ENCODE data around the gene CCR3.
A peak's percentile ranks its signal among the peaks of the same experiment; 100 is the strongest.
"Not testable (repeated sequence)": the region's sequence is repeated elsewhere in the genome, so short reads cannot be mapped to it uniquely, and the experiment has no call there.

CCR3 gene

DNA sequence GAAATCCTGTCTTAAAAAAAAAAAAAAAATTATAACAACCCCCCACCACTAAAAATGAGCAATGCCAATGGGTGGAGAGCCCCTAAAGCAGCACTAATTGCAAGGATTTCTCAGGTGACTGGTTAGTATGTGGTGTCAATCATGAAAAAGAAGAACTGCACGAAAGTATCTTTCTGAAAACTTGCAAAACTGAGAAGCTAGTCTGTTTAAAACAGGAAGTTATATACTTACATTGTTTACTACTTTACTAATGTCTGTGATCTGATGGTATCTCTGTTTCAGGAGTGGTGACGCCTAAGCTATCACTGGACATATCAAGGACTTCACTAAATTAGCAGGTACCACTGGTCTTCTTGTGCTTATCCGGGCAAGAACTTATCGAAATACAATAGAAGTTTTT lies at the start of gene CCR3:
TSS of gene CCR3 (plus strand) at position 341 of the 400 bp plus-strand sequence. CDS start 22,699 bp downstream, outside the sequence.
- DNase-seq, result peak; percentile 2 to 10

DNA sequence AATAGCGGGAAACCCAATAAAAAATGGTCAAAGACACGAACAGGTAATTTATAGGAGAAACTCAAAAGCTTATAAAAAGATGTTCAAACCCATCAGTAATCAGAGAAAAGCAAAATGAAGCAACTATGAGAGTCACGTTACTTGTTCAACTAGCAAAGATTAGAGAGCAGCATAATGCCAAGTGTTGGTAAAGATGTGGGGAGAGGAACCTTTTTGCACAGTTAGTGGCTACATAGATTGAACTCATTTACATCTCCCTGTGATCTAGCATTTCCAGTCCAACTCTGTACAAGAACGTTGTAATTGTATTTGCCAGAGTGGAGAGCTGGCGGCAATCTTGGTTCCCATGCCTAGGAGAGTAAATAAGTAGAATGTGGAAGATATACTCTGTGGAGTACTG lies 49.3 kb upstream of the CCR3 start:
- no peak for DNase-seq

DNA sequence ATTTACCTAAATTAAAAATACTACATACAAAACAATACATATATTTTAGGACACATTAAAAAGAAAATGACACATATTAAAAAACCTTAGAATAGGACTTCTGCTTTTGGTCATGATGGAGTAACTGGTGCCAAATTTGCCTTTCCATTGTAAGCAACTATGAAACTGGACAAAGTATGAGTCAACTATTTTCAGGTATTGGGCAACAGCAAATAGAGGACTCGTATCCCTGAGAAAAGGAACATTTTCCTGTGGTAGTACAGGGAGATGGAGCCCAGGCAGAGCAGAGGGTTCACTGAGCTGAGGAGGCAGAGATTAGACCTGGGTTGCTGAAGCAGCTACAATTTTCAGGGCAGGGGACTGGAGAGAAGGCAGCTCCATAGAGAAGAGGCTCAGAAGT lies 48.8 kb upstream of the CCR3 start:
- no peak for DNase-seq

DNA sequence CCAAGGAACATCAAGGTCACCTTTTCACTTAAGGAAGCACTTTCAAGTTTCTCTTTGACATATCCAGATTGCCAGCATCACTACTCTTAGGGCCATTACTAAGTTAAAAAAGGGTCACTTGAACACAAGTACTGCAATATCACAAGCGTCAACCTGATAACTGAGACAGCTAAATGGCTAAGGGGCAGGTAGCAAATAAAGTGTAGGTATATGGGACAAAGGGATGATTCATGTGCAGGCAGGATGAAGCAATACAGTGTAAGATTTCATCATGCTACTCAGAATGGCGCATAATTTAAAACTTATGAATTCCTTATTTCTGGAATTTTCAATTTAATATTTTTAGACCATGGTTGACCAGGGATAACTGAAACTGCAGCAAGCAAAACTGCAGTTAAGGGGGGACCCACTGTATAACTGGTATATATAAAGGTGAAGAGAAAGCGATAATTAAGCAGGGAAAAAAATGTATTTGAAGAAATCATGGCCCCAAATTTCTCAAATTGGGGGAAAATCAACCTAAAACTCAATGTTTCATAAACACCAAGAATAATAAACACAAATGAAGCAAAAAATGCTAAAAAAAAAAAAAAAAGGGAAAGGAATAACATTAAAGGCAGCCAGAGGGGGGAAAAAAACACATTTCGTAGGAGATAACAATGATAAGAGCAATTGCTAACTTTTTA lies 47.2 kb upstream of the CCR3 start:
- no peak for DNase-seq

DNA sequence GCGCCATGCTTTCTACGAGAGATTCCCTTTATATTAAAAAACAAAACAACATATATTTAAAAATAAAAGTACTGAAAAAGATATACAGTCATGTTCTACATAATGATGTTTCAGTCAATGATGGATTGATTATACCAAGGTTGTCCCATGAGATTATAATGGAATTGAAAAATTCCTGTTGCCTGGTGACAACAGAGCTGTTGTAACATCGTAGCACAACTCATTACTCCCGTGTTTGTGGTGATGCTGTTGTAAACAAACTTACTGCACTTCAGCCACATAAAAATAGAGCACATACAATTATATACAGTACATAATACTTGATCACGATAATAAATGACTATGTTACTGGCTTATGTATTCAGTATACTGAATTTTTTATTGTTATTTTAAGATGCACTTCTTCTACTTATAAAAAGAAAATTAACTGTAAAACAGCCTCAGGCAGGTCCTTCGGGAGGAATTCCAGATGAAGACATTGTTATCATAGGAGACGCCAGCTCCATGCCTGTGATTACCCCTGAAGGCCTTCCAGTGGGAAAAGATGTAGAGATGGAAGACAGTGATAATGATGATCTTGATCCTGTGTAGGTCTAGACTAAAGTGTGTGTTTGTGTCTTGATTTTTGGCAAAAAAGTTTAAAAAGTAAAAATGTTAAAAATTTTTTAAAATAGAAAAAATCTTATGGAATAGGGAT lies 45.9 kb upstream of the CCR3 start:
- DNase-seq, result no peak

DNA sequence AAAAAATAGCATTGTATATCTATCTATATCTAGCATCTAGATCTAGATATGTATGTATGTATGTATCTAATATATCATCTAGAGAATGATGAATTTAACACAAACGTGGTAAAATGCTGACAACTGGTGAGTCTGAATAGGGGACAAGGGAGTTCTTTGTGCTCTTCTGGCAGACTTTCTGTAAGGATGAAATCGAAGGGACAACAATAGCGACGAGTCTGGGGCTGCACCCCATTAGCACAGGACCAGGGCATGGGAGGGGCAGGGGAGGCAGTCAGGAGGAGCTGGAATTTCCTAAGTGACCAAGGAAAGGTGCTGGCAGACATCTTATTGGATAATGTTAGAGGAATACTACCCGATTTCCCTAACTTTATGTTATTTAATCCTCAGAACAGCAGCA lies 42.0 kb upstream of the CCR3 start:
- DNase-seq, result no peak

DNA sequence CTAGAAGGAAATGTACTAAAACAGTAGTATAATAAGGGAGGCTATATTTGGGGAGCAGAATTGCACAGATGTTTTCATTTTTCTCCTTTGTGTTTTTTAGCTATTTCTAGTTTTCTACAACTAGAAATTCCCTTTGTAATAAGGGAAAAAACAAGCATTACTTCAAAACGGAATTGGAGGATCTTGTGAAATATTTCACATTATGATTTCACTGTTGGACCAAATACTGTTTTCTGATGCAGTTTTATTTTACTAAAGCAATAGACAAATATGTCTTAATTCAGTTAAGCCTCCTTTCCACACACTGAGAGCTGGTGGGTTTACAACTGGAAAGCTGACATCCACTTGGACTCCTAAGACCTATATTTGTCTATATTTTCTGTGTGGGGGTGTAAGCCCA lies 41.5 kb upstream of the CCR3 start:
- DNase-seq, result no peak

DNA sequence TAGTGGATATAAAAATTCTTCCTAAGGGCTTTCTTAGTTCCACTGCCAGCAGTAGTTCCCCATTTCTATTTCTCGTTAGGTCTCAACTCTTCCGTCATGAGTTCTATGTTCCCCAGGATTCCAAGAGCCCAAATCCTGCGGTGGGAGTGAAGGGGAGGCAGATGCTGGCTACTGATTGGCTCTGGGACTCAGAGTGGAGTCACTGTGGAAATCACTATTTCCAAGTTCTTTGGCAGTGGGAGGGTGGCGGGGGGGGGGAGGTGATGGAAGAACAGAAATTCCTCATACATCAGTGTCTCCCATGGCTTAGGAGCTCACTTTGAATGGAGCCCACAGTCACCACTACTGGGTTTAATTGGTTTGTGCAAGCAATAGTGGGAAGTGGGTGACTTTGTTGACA lies 39.7 kb upstream of the CCR3 start:
- DNase-seq, result no peak

DNA sequence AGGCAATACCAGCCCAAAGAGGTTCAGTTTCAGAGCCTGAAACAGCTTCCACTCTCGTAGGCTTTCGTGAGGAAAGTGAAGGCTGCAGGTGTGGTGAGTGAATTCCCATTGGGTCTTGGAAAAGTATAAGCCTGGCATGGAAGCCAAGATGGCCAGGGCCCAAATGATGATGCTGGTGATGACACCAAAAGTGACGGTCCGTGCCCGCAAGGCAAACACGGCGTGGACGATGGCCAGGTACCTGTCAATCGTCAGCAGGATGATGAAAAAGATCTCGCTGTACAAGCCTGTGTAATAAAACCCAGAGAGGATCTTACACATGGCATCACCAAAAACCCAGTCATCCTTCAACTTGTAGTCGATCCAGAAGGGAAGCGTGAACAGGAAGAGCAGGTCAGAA lies 38.6 kb upstream of the CCR3 start:
- DNase-seq, result no peak

DNA sequence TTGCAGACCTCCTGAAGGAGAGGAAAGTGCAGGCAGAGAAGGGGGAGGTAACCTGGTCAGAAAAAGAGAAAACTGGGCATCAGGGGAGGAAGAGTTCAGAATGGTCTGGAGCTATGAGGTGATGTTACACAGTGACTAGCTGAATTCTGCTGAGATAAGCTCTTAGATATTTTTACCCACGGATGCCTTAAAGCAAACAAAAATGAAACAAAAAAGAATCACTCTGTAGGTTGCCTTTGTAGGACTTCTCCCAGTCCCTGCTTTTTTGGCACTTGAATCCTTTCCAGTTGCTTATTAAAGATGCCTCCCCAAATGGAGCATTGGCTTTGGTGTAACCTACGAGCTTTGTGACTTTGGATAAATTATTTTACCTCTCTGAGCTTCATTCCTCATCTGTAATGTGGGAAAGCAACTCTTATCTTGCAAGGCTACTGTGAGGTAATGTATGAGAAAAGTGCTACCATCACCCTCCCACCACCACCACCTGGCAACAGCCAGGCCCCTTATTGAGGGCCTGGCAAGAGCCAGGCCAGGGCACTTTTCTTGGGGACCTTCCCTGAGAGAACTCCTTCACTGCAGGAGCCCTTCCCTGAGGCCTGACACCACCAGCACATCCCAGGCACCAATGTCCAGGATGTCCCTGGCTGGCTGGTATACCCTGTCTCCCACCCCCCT lies 36.8 kb upstream of the CCR3 start:
- no peak for DNase-seq

DNA sequence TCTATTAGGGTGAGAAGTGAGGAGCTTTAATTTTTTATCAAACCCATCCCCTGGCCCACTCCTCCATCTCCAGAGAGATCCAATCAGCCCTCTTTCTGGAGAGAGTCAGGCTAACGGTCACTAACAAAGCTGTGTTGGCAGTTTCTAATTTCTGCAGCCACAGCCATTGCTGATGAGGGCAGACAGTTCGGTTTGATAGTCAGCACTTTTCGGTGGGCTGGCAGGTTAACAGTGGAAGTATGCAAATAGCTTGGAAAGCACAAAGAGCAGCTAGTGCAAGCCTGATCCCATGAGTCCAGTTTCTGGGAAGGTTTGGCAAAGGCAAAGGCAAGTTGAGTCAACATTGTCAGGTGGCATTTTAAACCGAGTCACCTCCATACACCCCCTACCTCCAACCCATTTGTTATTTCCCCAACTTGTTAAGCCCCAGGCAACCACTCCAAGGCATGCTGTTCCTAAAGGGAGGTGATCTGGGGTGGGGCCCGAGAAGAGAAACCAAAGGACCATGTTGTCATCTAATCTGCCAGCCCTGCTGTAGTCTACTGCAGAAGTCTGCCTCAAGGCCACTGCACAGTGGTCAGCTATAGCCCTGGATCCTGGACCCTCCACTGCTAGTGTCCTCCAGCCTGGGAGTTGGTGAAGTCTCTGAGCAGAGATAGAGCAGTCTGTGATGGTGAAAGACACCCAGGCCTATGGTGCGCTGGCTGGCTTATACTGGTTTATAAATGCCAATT lies 35.8 kb upstream of the CCR3 start:
- no peak for DNase-seq

DNA sequence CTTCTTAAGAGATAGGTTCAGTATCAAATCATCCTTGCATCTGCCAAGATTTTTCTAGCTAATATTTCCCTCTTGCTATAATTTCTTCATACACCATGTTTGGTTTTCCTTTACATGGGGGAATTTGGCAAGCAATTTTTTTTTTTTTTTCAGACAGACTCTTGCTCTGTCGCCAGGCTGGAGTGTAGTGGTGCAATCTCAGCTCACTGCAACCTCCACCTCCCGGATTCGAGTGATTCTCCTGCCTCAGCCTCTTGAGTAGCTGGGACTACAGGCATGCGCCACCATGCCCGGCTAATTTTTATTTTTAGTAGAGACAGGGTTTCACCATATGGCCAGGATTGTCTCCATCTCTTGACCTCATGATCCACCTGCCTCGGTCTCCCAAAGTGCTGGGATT lies 34.7 kb upstream of the CCR3 start:
- not testable (repeated sequence) for DNase-seq

DNA sequence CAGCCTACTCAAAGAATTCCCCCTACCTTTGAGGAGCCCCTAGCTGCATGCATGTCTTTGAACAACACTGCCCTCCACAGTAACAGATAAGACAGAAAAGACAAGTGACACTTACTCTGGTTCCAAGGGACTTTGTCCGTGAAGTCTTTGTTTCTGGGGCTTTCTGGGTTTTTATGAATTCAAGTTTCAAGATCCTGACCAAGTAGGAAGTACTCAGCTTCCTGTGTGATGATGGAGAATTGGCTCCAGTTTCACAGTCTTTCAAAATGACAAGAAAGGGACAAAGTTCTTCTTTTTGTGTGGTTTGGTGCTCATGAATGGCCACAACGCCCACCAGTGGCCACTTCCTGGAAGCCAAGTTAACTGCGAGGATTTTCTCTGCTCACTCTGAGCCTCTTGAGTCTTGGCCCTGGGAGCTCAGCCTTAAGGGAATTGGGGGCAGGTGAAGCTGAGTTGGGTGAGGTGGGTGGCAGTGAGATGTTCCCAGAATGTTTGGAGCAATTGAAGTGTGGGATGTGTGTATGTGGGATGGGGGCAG lies 34.0 kb upstream of the CCR3 start, which contains the start of gene CCR1:
TSS of gene CCR1 (minus strand) at position 147 of the 538 bp plus-strand sequence. CDS start 4,000 bp downstream, outside the sequence.
- peak; percentile 65 to 72 for DNase-seq

DNA sequence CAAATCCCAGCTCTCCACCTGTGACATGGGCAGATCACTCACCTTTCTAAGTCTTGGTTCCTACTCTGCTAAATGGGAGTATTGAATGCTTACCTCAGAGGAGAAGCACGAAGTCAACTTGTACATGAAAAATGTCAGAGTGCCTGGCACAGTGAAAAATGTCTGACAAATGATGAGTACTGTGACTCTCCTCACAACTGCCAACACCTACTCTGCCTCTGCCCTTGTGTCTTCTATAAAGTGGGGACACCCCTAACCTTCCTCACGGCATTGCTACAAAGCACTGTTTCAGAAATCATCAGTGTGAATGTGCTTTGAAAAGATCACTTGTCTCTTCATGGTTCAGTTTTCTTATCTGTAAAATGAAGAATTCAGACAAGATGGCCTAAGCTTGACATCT lies 33.2 kb upstream of the CCR3 start:
- DNase-seq, result no peak

DNA sequence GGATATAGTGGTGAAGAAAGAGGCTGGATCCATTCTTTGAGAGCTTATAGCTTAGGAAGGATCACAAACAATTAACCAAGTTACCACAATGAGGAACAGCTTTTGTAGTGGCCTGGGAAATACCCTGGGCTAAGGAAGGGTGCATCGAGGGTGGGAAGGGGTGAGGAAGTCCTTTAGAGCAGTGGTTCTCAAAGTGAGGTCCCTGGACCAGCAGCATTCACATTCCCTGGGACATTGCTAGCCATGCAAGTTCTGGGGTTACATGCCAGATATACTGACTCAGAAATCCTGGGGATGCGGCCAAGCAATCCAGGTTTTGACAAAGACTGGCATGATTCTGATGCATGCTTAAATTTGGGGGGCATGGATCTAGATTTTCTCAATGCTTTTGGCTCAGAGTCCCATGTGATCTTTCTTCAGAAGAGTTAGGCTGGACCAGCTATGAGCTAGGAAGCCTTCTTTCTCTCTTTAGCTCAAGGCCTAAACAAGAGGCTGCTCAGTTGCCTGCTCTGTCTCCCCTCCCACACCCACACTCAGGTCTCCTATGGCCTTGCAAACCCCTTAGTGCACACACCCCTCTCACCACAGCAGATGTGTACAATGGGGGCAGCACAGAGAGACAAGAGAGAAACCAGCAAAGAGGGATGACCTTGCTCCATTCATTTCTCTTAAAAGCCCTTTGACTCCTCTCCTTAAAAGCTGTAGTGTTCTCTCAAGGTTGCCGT lies 32.4 kb upstream of the CCR3 start:
- DNase-seq, result no peak

DNA sequence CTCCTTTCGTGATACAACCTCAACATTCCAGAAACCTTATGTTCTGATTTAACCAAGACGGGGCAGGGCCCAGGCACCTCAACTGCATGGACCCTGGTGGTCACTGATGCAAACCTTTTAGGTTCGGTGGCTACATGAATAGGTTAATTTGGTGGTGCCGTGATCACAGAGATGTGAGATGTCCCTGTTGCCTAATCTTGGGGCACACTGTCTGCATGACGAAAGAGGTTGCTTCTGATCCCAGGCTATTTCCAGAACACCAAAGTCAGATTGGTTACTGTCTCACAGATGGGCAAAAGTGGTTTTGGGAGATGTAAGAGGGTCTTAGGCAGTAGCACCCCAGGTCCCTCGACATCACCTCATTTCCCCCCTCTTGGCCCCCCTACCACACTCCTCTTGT lies 30.2 kb upstream of the CCR3 start:
- no peak for DNase-seq

DNA sequence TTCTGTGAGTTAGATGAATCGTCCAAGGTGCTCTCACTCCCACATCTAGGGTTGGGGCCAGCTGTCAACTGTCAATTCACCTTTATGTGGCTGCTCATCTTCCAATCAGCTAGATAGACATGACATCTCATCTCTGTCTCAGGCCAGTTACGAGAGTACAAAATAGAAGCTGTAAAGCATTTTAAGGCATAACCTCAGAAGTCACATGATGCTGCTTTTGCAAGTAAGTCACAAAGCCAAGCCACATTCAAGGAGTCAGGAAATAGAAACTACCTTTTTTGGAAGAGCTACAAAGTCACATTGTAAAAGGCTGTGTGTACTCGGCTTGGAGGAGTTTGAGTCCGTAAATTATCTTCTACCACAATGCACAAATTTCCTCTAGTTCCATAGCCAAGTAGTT lies 29.1 kb upstream of the CCR3 start:
- DNase-seq, result peak; percentile 66 to 78

DNA sequence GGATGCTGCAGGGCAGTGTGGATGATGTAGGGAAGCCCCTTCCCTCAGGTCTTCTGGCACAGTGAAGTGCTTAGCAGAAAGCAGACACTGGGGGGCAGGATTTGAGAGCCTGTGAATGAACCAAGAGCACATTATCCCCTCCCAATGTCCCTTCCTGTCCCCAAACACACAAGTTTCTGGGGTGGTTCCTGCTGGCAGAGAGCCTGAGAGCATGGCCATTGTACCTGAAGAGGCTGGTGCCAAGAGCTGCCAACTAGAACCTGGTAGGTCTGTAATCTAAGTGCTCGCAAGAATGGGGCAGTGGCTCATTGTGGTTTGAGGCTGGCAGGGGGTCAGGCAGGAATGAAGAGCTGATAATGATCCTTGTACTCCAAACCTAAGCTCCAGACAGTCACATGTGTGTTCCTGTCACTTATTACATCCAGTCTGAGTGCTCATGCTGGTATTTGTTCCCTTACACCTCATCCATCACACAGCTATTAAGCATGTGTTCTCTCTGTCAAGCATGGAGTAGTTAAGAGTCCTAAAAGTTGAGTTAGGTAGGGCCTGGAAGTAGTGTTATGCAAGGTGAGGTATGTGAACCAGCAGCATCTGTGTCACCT lies 27.4 kb upstream of the CCR3 start:
- peak; percentile 50 to 51 for DNase-seq

DNA sequence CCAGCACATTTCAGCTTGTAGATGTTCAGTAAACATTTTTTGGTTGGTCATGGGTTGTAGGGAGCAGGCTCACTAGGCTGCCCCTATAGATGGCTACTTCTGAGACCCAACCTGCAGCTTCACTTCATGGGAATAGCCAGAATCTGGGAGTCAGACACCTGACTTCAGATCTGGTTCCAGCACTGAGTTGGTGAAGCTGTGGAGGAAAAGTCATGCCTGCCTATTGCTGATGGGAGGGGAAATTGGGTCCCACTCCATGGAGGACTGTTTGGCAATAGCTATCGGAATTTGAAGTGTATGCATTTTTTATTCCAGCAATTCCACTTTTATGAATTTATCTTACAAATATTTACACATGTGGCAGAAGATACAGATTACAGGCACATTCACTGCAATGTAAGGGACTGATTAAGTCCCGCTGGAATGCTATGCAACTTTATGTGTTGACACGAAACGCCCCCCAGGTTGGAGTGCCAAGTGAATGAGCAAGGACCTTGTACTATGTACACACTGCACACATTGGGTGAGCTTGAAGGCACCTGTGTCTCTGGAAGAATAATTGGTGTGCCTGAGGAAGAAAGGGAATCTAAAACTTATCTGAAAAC lies 26.3 kb upstream of the CCR3 start:
- no peak for DNase-seq

DNA sequence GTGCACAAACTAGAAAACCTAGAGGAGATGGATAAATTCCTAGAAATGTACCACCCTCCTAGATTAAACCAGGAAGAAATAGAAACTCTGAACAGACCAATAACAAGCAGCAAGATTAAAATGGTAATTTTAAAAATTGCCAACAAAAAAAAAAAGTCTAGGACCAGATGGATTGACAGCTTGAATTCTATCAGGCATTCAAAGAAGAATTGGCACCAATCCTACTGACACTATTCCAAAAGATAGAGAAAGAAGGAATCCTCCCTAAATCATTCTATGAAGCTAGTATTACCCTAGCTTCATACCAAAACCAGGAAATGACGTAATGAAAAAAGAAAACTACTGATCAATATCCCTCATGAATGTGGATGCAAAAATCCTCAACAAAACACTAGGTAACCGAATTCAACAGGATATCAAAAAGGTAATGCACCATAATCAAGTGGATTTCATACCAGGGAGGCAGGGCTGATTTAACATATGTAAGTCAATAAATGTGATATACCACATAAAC lies 24.0 kb upstream of the CCR3 start:
- DNase-seq, result no peak

DNA sequence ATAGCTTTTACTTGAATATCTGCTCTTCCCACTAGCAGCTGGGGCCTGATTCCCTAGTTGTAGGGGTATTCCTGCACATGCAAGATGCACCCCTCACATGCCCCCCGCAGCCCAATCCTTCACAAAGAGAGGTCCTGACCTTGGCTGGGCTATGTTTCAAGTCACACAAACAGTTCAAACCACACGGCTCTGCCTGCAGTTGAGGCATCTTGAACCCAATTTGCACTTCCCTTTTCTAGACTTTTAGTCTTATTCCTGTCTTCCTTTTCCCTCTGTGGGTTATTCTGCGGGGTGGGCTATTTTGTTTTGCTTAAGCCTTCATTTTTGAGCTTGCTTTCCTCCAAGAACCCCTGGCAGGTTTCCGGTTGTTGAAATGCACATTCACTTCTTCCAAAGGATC lies 20.9 kb upstream of the CCR3 start:
- DNase-seq, result peak; percentile 93 to 94
